Immature natural killer cell (primary cell): ENCODE measurements around the gene TEAD2. TPM values are rescaled to one million over a fixed set of nuclear protein-coding genes. Genes with fewer than 3 reads are reported as not detected.

ENCODE experiments used
- DNase-seq, 3 donors: peaks; one replicate each; pipeline ENCODE4 v3.0.0; 2022; ENCODE audit warnings: mixed read lengths in 1 of 3
- H3K27ac Mint-ChIP-seq, 6 donors: one replicate each; pipeline ENCODE4 v1.8.0; 2020; ENCODE audit warnings: mixed read lengths in 6 of 6, mild to moderate bottlenecking in 5 of 6, inconsistent platforms in 4 of 6, moderate library complexity in 3 of 6
- H3K27me3 Mint-ChIP-seq, 3 donors: one replicate each; pipeline ENCODE4 v1.8.0; 2020 to 2021; ENCODE audit warnings: low read depth in 3 of 3, mild to moderate bottlenecking in 3 of 3, mixed read lengths in 3 of 3, moderate library complexity in 3 of 3, inconsistent platforms in 1 of 3
- H3K36me3 Mint-ChIP-seq, 3 donors: one replicate each; pipeline ENCODE4 v1.8.0; 2020; ENCODE audit warnings: mixed read lengths in 3 of 3, inconsistent platforms in 2 of 3, mild to moderate bottlenecking in 2 of 3
- H3K4me1 Mint-ChIP-seq, 2 donors: one replicate each; pipeline ENCODE4 v1.8.0; 2020; ENCODE audit warnings: inconsistent platforms in 2 of 2, mild to moderate bottlenecking in 2 of 2, mixed read lengths in 2 of 2, moderate library complexity in 1 of 2
- H3K4me3 Mint-ChIP-seq, 5 donors: one replicate each; pipeline ENCODE4 v1.8.0; 2020; ENCODE audit warnings: mild to moderate bottlenecking in 5 of 5, mixed read lengths in 5 of 5, inconsistent platforms in 3 of 5, moderate library complexity in 3 of 5
- H3K9me3 Mint-ChIP-seq, 6 donors: one replicate each; pipeline ENCODE4 v1.8.0; 2020; ENCODE audit warnings: mild to moderate bottlenecking in 6 of 6, mixed read lengths in 6 of 6, inconsistent platforms in 4 of 6, moderate library complexity in 3 of 6
- polyA plus RNA-seq, 3 donors: library from polyadenylated mRNA; unstranded; fragments of 300-500 nt; fragmentation: Illumina TruSeq; gene quantifications; one replicate each; pipeline ENCODE4 v1.2.3, GENCODE V29; 2021

The TEAD2 gene
- polyA plus RNA-seq, 3 donors from 2014 or later = not detected

- peaks cover 0 to 6% (median 0%) of the 10 kb centered on the region in 3 donors for H3K36me3 Mint-ChIP-seq
- H3K4me3 Mint-ChIP-seq = no peak overlapping the region
- no peak overlapping the region for H3K27ac Mint-ChIP-seq
- DNase-seq = no peak
- no peaks in the 10 kb centered on the region for H3K9me3 Mint-ChIP-seq
- H3K27me3 Mint-ChIP-seq = no peaks in the 10 kb centered on the region
- H3K4me1 Mint-ChIP-seq = peaks cover under 1 to 3% of the 10 kb centered on the region in 2 donors
These were observed 66.9 kb downstream of the TEAD2 start for GRCh38 chr19:49295208-49295880.

GRCh38 chr19:49294401-49294800 is 67.8 kb downstream of the TEAD2 start:
- no peak overlapping the region for H3K27ac Mint-ChIP-seq

More at GRCh38 chr19:49294401-49294800, 67.8 kb downstream of the TEAD2 start:
- H3K27me3 Mint-ChIP-seq = no peaks in the 10 kb centered on the region
- no peak for DNase-seq
- peaks cover 0 to 6% (median 0%) of the 10 kb centered on the region in 3 donors for H3K36me3 Mint-ChIP-seq
- no peak overlapping the region for H3K4me3 Mint-ChIP-seq
- no peaks in the 10 kb centered on the region for H3K9me3 Mint-ChIP-seq
- H3K4me1 Mint-ChIP-seq = no peaks in the 10 kb centered on the region

Other genes with a start within 250 kb of the TEAD2 start
- 1 to 10 TPM; 3.2 to 6.9 (median 5.6) TPM for gene LIN7B, start 248.0 kb downstream of the TEAD2 start, polyA plus RNA-seq
- 1 to 10 TPM; 2.6 to 5.5 (median 3.6) TPM for gene C19orf73, start 243.3 kb downstream of the TEAD2 start, polyA plus RNA-seq
- under 1 TPM in 2 of 3 donors, not detected in 1; 0.07 to 0.58 TPM for gene PPFIA3, start 242.9 kb downstream of the TEAD2 start, polyA plus RNA-seq
- not detected for gene HRC, start 207.0 kb downstream of the TEAD2 start, polyA plus RNA-seq
- under 1 TPM in 1 of 3 donors, not detected in 2; 0.17 TPM for gene TRPM4, start 204.6 kb downstream of the TEAD2 start, polyA plus RNA-seq
- 1 to 10 TPM; 3.0 to 9.0 (median 4.4) TPM for gene SLC6A16, start 37.2 kb downstream of the TEAD2 start, polyA plus RNA-seq
- gene CD37, start 27.0 kb downstream of the TEAD2 start, polyA plus RNA-seq = 100 to 1,000 TPM; 104 to 179 (median 106) TPM
- not detected for gene DKKL1, start 1.5 kb upstream of the TEAD2 start, polyA plus RNA-seq
- gene KASH5, start 25.8 kb upstream of the TEAD2 start, polyA plus RNA-seq = not detected
- gene PTH2, start 61.0 kb upstream of the TEAD2 start, polyA plus RNA-seq = not detected
- gene GFY, start 63.0 kb upstream of the TEAD2 start, polyA plus RNA-seq = not detected
- not detected for gene SLC17A7, start 79.1 kb upstream of the TEAD2 start, polyA plus RNA-seq
- gene PIH1D1, start 89.4 kb upstream of the TEAD2 start, polyA plus RNA-seq = 10 to 100 TPM; 91.4 to 97.6 (median 93.3) TPM
- 10 to 100 TPM; 37.2 to 57.0 (median 42.4) TPM for gene ALDH16A1, start 90.8 kb upstream of the TEAD2 start, polyA plus RNA-seq
- gene FLT3LG, start 111.8 kb upstream of the TEAD2 start, polyA plus RNA-seq = 10 to 100 TPM; 22.6 to 36.6 (median 28.3) TPM
- gene RPL13A, start 125.2 kb upstream of the TEAD2 start, polyA plus RNA-seq = 1,000 to 10,000 TPM in 2 of 3 donors, 100 to 1,000 TPM in 1; 840 to 2,055 (median 1,247) TPM
- gene RPS11, start 134.0 kb upstream of the TEAD2 start, polyA plus RNA-seq = 1,000 to 10,000 TPM; 1,178 to 2,153 (median 1,290) TPM
- gene FCGRT, start 150.2 kb upstream of the TEAD2 start, polyA plus RNA-seq = 10 to 100 TPM; 13.8 to 35.9 (median 34.9) TPM
- gene RCN3, start 165.6 kb upstream of the TEAD2 start, polyA plus RNA-seq = 1 to 10 TPM in 2 of 3 donors, under 1 TPM in 1; 0.86 to 1.7 (median 1.0) TPM
- gene NOSIP, start 218.1 kb upstream of the TEAD2 start, polyA plus RNA-seq = 100 to 1,000 TPM; 196 to 251 (median 239) TPM
- gene PRRG2, start 218.9 kb upstream of the TEAD2 start, polyA plus RNA-seq = under 1 TPM in 1 of 3 donors, not detected in 2; 0.78 TPM
- 1 to 10 TPM in 2 of 3 donors, under 1 TPM in 1; 0.21 to 4.0 (median 2.0) TPM for gene PRR12, start 228.8 kb upstream of the TEAD2 start, polyA plus RNA-seq